Neuronal stem cell (in vitro differentiated cells): ENCODE results near the gene CBR4.

Experiments
- DNase-seq: peaks from one replicate; pipeline ENCODE4 v3.0.0-alpha.2; 2013; ENCODE audit warnings: low spot score
- H2AFZ ChIP-seq: one replicate; pipeline ENCODE4 v1.6.1; 2013; ENCODE audit warnings: mild to moderate bottlenecking, low read length, inconsistent platforms
- H2AK5ac ChIP-seq: 2 replicates; pipeline ENCODE4 v1.6.1; 2013; ENCODE audit warnings: low read depth, mild to moderate bottlenecking, inconsistent platforms, low read length, moderate library complexity, mixed read lengths
- H2BK120ac ChIP-seq: 2 replicates; pipeline ENCODE4 v1.6.1; 2013; ENCODE audit warnings: low read depth, mild to moderate bottlenecking, inconsistent platforms, low read length, moderate library complexity, mixed read lengths
- H2BK12ac ChIP-seq: one replicate; pipeline ENCODE4 v1.6.1; 2013; ENCODE audit warnings: low read length, inconsistent platforms
- H2BK15ac ChIP-seq: 2 replicates; pipeline ENCODE4 v1.6.1; 2013; ENCODE audit warnings: mild to moderate bottlenecking, low read length, inconsistent platforms, mixed read lengths
- H2BK5ac ChIP-seq: one replicate; pipeline ENCODE4 v1.6.1; 2013; ENCODE audit warnings: inconsistent platforms, mild to moderate bottlenecking, low read length, moderate library complexity
- H3K14ac ChIP-seq: one replicate; pipeline ENCODE4 v1.6.1; 2013; ENCODE audit warnings: low read length, inconsistent platforms
- H3K18ac ChIP-seq: 2 replicates; pipeline ENCODE4 v1.6.1; 2013; ENCODE audit warnings: low read length, inconsistent platforms
- H3K23ac ChIP-seq: 2 replicates; pipeline ENCODE4 v1.6.1; 2013; ENCODE audit warnings: low read depth, mild to moderate bottlenecking, mixed read lengths, low read length, inconsistent platforms; ENCODE audit not compliant: poor library complexity
- H3K27ac ChIP-seq: replicated peaks from 3 replicates; pipeline ENCODE4 v1.5.1; 2013; ENCODE audit warnings: low read length, inconsistent platforms
- H3K27me3 ChIP-seq, 3 experiments: 2 replicates each; pipeline ENCODE4 v1.6.1; 2013; ENCODE audit warnings: low read length in 3 of 3, mild to moderate bottlenecking in 2 of 3, inconsistent platforms in 1 of 3, low read depth in 1 of 3, mixed read lengths in 1 of 3, moderate library complexity in 1 of 3; ENCODE audit not compliant: control insufficient read depth in 3 of 3, insufficient read depth in 3 of 3
- H3K36me3 ChIP-seq, 2 donors: replicated peaks in 1 of 2; 2 replicates each; pipeline ENCODE4 v1.6.1; 2013; ENCODE audit warnings: low read length in 2 of 2; ENCODE audit not compliant: control insufficient read depth in 2 of 2, insufficient read depth in 2 of 2
- H3K4ac ChIP-seq: 2 replicates; pipeline ENCODE4 v1.6.1; 2013; ENCODE audit warnings: inconsistent platforms, mild to moderate bottlenecking, low read length, moderate library complexity
- H3K4me1 ChIP-seq, 2 donors: 1 replicate in 1 of 2; 2 replicates in 1 of 2; pipeline ENCODE4 v1.6.1; 2013; ENCODE audit warnings: low read length in 2 of 2, low read depth in 1 of 2; ENCODE audit not compliant: control insufficient read depth in 2 of 2, insufficient read depth in 1 of 2
- H3K4me2 ChIP-seq: one replicate; pipeline ENCODE4 v1.6.1; 2013; ENCODE audit warnings: mild to moderate bottlenecking, low read length, inconsistent platforms; ENCODE audit not compliant: insufficient read depth, poor library complexity, severe bottlenecking
- H3K4me3 ChIP-seq, 2 donors: 2 replicates each; pipeline ENCODE4 v1.5.1; 2013; ENCODE audit warnings: low read length in 2 of 2, mild to moderate bottlenecking in 2 of 2, inconsistent platforms in 1 of 2, moderate library complexity in 1 of 2
- H3K79me1 ChIP-seq: one replicate; pipeline ENCODE4 v1.6.1; 2013; ENCODE audit warnings: low read depth, mild to moderate bottlenecking, inconsistent platforms, low read length, moderate library complexity
- H3K9ac ChIP-seq: one replicate; pipeline ENCODE4 v1.6.1; 2013; ENCODE audit warnings: mild to moderate bottlenecking, low read depth, low read length, inconsistent platforms; ENCODE audit not compliant: poor library complexity
- H3K9me3 ChIP-seq, 2 donors: replicated peaks in 1 of 2; 2 replicates each; pipeline versions ENCODE3 to v1.6.1; 2013; ENCODE audit warnings: low read length in 2 of 2, mild to moderate bottlenecking in 2 of 2, inconsistent platforms in 1 of 2, low read depth in 1 of 2, mixed read lengths in 1 of 2, moderate library complexity in 1 of 2; ENCODE audit not compliant: control insufficient read depth in 2 of 2, insufficient read depth in 1 of 2
- H4K8ac ChIP-seq: one replicate; pipeline ENCODE4 v1.6.1; 2013; ENCODE audit warnings: low read depth, mild to moderate bottlenecking, inconsistent platforms, low read length, moderate library complexity
- H4K91ac ChIP-seq: one replicate; pipeline ENCODE4 v1.6.1; 2013; ENCODE audit warnings: low read length, low read depth, mild to moderate bottlenecking, inconsistent platforms; ENCODE audit not compliant: poor library complexity
- WGBS, 2 donors: extraction: QIAGEN DNeasy Blood & Tissue Kit; methylation state at CpG; one replicate each; pipeline ENCODE4 v1.1.7; 2013; ENCODE audit warnings: missing lambda C conversion rate in 2 of 2, mixed read lengths in 1 of 2; ENCODE audit not compliant: insufficient read length in 2 of 2, insufficient replicate concordance in 1 of 2; ENCODE audit errors: extremely low coverage in 2 of 2; 5-methylcytosine and 5-hydroxymethylcytosine counted together

Gene CBR4

DNA sequence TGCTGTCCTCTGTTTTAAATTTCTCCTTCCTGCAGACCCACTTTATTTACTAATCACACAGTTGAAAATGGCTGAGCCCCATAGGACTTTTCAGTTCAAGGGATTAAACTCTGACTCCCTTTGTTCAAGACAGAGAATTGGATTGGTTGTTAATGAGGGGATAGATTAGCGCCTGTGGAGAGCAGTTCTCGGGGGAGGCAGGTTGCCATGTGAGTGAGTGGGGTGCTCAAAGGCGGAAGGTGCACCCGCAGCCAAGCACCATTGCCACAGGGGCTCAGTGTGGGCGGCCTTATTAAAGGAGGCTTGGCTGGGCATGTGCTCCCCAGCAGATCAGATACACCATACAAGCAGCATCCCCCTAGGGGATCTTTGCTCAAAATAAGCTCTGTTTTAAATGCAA is 7.9 kb upstream of the CBR4 start:
- Histone ChIP-seq H2BK5ac (no peak overlapping the region), H4K91ac (no peak overlapping the region), H4K8ac (no peak overlapping the region), H3K27me3 (no peaks in the 10 kb centered on the region), H2AFZ (peak overlapping the region; percentile 76), H3K4me1 (peaks cover 0 to 10% of the 10 kb centered on the region in 2 donors), H3K14ac (no peak overlapping the region), H3K4me3 (no peak overlapping the region), H3K23ac (no peak overlapping the region), H3K79me1 (no peaks in the 10 kb centered on the region), H2BK15ac (no peak overlapping the region), H2BK120ac (no peak overlapping the region), H2AK5ac (no peak overlapping the region), H2BK12ac (no peak overlapping the region), H3K27ac (peak overlapping the region; percentile 82), H3K9me3 (no peaks in the 10 kb centered on the region), H3K18ac (peak overlapping the region; percentile 76), H3K4me2 (peak overlapping the region; percentile 27), H3K4ac (no peak overlapping the region), H3K36me3 (no peaks in the 10 kb centered on the region), H3K9ac (no peak overlapping the region)
- DNase-seq, result peak; percentile 59
- no CpG with 5 or more reads among the region's 5 CpGs for whole genome bisulfite sequencing, 2 donors

DNA sequence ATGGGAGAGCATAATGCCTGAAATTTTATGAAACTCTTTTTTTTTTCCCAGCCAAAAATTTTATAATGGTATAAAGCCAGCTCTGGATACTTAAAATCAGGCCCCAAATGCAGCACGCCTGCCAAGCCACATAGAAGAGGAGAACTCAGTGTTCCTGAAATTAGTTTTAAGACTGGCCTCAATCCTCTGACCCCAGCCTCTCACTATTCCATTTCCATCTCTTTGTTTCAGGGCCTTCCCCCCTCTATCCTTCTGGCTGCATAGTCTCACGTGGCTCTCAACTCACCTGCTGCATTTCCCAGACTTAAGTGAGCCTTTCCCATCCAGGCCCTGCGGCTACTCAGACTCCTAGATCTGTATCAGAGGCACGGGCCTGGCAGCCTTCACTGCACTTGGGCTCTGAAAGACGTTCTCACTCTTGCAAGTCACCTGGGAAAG is 5.2 kb upstream of the CBR4 start:
- Histone ChIP-seq H3K4ac (no peak overlapping the region), H3K14ac (no peak overlapping the region), H3K27me3 (peaks cover 0 to 5% (median 0%) of the 10 kb centered on the region in 3 experiments), H4K8ac (no peak overlapping the region), H3K4me1 (peaks cover 0 to 10% of the 10 kb centered on the region in 2 donors), H2BK15ac (no peak overlapping the region), H3K18ac (peak overlapping the region; percentile 6), H2BK120ac (no peak overlapping the region), H3K9me3 (no peaks in the 10 kb centered on the region), H3K9ac (no peak overlapping the region), H3K23ac (no peak overlapping the region), H2BK5ac (no peak overlapping the region), H3K79me1 (no peaks in the 10 kb centered on the region), H4K91ac (no peak overlapping the region), H3K4me2 (no peak overlapping the region), H2AFZ (peak overlapping the region; percentile 66), H3K27ac (no peak overlapping the region), H2BK12ac (no peak overlapping the region), H3K36me3 (no peaks in the 10 kb centered on the region), H2AK5ac (no peak overlapping the region), H3K4me3 (no peak overlapping the region)
- DNase-seq, result no peak
- no CpG with 5 or more reads among the region's 5 CpGs for WGBS, 2 donors

DNA sequence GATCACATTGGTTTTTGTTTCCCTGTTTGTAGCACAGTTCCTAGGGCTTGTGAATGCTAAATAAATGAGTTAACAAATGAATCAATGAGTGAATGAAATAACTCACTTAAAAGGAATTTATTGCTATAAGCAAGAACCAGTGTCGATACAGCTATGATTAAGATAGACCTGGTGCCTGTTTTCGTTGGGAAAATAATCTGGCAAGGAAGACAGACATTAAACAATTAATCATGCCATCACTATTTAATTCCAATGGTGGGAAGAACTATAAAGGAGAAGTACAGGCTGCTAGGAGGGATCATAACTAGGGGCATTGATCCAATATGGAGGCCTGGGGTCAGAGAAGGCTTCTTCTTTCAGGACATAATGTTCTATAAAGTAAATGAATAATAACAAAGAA is 4.5 kb upstream of the CBR4 start:
- Histone ChIP-seq H3K4ac (no peak overlapping the region), H3K9ac (no peak overlapping the region), H3K36me3 (no peaks in the 10 kb centered on the region), H2BK120ac (no peak overlapping the region), H2AFZ (no peak overlapping the region), H3K14ac (no peak overlapping the region), H2BK5ac (no peak overlapping the region), H3K9me3 (no peaks in the 10 kb centered on the region), H2BK15ac (no peak overlapping the region), H3K27me3 (peaks cover 0 to 5% (median 0%) of the 10 kb centered on the region in 3 experiments), H3K18ac (no peak overlapping the region), H4K8ac (no peak overlapping the region), H3K4me2 (no peak overlapping the region), H3K23ac (no peak overlapping the region), H3K4me1 (peaks cover 0 to 10% of the 10 kb centered on the region in 2 donors), H4K91ac (no peak overlapping the region), H3K79me1 (no peaks in the 10 kb centered on the region), H2BK12ac (no peak overlapping the region), H2AK5ac (no peak overlapping the region), H3K27ac (no peak overlapping the region), H3K4me3 (no peak overlapping the region)
- DNase-seq, result no peak
- no CpG with 5 or more reads among the region's 2 CpGs for WGBS, 2 donors

DNA sequence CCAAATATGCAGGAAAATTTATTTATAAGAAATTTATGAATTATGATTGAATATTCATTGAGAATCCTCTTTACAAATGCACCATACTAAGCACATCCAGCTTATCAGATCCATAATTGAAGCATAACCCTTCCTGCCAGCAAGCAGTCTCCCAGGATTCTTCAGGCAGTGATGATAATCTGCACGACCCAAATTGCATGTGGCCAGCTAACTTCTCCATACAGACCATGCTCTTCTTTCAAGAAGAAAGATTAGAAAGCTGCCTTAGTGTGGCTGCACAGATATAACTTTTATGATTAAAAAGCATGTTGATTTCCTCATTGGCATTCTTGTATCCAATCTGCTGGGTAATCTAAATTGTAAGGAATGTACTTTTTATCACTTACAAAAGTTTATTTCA is 3.3 kb upstream of the CBR4 start:
- no peak overlapping the region for H3K4ac ChIP-seq
- no peak overlapping the region for H2BK15ac ChIP-seq
- no peak overlapping the region for H2BK5ac ChIP-seq
- no peaks in the 10 kb centered on the region for H3K9me3 ChIP-seq
- no peak overlapping the region for H2BK12ac ChIP-seq
- H3K27ac ChIP-seq, result no peak overlapping the region
- H3K18ac ChIP-seq, result no peak overlapping the region
- H4K8ac ChIP-seq, result no peak overlapping the region
- no peak overlapping the region for H3K4me3 ChIP-seq
- peaks cover 6 to 12% of the 10 kb centered on the region in 2 donors for H3K4me1 ChIP-seq
- H2AFZ ChIP-seq, result no peak overlapping the region
- no peak overlapping the region for H2BK120ac ChIP-seq
- H3K23ac ChIP-seq, result no peak overlapping the region
- H3K79me1 ChIP-seq, result no peaks in the 10 kb centered on the region
- no peak overlapping the region for H3K9ac ChIP-seq
- no peaks in the 10 kb centered on the region for H3K36me3 ChIP-seq
- no peak overlapping the region for H3K14ac ChIP-seq
- DNase-seq, result no peak
- no peak overlapping the region for H2AK5ac ChIP-seq
- no peak overlapping the region for H3K4me2 ChIP-seq
- H4K91ac ChIP-seq, result no peak overlapping the region
- H3K27me3 ChIP-seq, result peaks cover 0 to 5% (median 0%) of the 10 kb centered on the region in 3 experiments
- no CpG with 5 or more reads among the region's 1 CpG for WGBS, 2 donors
